Measurements from ENCODE around the gene TSKU.

Gene TSKU

DNA sequence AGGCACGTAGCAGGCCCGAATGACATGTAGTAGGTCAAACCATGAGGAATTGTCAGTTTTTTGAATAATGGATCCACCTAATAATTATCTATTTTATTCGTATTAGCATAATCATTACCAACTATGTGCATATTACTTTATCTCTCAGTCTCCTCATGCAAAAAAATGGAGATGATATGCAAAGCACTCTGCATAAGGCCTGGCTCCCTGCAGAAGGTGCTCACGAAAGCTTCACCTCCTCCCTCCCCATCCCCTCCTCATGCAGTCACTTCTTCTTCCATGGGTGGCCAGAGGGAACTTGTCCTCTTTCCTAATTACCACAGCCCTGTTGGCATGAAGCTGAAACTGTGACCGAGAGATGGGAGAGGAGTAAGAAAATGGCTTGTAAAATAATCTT, 20.8 kb upstream of the TSKU start:
- TF ChIP-seq, protein P1, sequence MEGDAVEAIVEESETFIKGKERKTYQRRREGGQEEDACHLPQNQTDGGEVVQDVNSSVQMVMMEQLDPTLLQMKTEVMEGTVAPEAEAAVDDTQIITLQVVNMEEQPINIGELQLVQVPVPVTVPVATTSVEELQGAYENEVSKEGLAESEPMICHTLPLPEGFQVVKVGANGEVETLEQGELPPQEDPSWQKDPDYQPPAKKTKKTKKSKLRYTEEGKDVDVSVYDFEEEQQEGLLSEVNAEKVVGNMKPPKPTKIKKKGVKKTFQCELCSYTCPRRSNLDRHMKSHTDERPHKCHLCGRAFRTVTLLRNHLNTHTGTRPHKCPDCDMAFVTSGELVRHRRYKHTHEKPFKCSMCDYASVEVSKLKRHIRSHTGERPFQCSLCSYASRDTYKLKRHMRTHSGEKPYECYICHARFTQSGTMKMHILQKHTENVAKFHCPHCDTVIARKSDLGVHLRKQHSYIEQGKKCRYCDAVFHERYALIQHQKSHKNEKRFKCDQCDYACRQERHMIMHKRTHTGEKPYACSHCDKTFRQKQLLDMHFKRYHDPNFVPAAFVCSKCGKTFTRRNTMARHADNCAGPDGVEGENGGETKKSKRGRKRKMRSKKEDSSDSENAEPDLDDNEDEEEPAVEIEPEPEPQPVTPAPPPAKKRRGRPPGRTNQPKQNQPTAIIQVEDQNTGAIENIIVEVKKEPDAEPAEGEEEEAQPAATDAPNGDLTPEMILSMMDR (conservative IDR thresholded peaks at IDR 0.05): no peak
- no peak for TF ChIP-seq ZFX (IDR thresholded peaks at IDR 0.05)
- no peak overlapping the region for H3K27ac ChIP-seq

DNA sequence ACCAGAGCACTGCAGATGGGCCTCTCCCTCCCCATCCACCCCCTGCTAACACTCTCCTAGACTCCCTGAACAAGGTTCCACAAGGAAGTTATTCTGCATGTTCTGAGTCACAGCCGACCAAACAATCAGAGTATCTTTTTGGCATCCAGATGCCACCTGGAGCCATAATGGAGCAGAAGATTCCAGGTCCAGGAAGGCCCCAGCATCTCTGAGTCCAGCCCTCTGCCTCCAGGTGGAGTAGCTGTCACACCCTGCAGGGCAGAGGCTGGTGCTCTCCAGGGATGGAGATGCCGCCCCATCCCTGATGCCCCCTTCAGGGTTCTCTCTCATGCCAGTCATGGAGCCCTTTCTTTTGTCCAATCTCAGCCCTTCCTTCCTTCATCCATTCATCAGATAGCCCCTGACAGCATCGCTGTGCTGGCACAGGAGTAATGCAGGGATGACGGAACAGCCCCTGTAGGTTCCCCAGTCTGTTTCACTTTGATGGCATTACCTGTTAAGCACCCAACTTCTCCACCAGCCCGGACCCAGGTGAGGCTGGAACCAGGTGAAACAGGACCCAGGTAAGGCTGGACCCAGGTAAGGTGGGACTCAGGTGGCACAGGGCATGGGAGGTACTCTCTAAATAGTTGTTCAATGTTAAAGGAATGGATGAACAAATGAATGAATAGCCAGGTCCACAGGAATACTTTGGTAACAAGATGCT, 20.1 kb upstream of the TSKU start:
- H3K27ac ChIP-seq: no peak overlapping the region
- no peak for TF ChIP-seq ZFX (IDR thresholded peaks at IDR 0.05)
- TF ChIP-seq, protein P1 (conservative IDR thresholded peaks at IDR 0.05): no peak

DNA sequence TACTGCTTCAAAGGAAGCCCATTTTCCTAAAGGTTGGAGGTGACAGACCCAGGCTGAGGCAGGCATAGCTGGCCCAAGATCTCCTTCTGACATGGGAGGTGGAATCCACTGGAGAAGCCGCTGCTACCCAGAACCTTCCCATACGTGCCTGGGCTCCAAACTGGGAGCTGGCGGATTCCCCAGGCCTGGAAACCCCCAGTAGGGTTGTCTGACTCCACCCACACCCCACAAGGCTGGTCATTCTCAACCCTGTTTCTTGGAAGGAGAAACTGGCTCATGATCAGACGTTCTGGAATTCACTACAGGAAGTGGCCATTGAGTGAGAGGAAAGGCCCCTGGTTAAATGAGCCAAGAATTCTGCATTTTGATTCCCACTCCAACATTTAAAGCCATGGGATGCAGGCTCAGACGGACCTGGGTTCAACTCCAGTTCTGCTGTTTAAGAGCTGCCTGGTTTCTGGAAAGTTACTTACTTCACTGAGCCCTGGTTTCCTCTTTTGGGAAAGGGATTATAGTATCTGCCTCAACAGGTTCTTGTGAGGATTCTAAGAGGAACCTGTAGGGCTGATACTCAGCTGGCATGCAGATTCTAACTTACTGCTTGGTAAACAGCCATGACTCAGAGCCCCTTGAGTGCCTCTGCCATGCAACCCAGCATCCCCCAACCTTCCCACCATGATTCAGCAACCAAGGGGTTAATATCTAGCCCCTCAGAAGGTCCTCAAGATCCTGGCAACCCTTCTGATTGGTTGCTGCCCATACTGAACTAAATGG, 19.4 kb upstream of the TSKU start:
- H3K27ac ChIP-seq: no peak overlapping the region
- TF ChIP-seq, protein P1 (conservative IDR thresholded peaks at IDR 0.05): no peak
- no peak for TF ChIP-seq ZFX (IDR thresholded peaks at IDR 0.05)

DNA sequence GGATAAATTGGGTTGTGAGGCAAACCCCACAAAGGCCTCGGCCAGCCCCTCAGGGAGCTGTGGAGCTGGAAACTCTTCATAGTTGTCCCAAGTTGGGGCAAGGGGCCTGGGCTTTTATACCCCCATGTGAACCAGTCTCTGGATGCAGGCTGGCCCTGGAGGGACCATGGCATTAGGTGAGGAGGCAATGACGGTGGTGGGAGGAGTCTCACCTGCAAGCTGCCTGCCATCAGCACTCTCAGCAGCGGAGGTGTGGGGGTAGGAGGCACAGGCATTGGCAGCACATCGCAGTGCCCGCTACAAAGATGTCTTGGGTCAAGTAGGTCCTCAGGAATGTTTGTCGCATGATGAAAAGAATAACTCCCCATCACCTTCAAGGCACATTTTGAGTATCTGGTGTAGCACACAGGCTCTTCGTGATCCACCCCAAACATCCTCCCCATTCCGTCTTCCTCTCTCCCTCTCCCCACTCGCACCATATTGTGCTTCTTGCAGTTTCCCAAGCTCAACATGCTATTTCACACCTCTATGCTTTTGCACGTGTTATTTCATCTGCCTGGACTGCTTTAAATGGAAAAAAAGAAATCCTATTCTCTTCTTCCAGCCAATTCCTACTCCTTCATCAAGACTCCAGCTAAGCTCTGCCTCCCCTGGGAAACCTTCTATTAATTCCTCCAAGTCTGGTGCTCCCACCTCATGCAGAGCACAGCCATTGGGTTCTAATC, 18.1 kb upstream of the TSKU start:
- TF ChIP-seq, protein P1 (conservative IDR thresholded peaks at IDR 0.05): no peak
- TF ChIP-seq ZFX (IDR thresholded peaks at IDR 0.05): no peak
- H3K27ac ChIP-seq: no peak overlapping the region

DNA sequence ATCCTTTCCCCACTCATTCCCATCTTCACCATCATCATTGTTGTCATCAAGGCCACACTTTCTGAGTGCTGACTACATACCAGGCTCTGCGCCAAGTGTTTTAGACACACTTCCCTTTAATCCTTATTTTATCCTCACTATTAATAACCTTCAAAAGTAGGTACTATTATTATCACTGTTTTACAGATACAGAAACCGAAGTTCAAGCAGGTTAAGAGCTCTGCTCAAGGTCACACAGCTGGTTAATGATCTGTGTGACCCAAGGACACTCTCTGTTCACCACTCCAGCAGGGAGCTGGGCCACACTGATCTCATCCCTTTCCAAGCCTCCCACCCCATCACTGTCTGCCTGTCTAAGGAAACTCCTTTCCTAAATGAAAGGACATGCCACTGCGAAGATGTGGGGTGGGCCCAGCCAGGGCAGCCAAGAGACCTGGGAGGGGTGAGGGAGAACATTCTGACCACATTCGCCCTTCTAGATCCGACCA, 17.2 kb upstream of the TSKU start:
- TF ChIP-seq ZFX (IDR thresholded peaks at IDR 0.05): no peak
- TF ChIP-seq, protein P1 (conservative IDR thresholded peaks at IDR 0.05): no peak
- H3K27ac ChIP-seq: no peak overlapping the region

DNA sequence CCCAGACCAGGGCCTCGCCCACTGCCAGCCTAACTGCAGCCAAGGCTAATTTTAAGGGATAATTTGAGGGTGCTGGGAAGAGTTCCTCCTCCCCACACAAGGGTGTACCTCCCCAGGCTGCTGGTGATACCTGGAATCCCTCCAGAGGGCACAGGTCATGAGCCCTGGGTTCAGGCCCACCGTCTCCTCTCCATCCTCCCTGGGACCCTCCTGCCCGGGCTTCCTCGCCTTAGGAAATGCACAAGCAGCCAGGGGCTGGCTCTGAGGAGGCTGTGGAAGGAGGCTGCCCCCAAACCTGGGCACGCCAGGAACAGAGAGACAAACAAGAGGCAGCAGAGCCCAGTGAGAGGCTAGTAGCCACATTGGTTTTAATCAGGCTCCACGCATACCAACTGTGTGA, 16.6 kb upstream of the TSKU start:
- H3K27ac ChIP-seq: no peak overlapping the region
- TF ChIP-seq, protein P1 (conservative IDR thresholded peaks at IDR 0.05): no peak
- TF ChIP-seq ZFX (IDR thresholded peaks at IDR 0.05): no peak
